GM12891 (cell line): ENCODE data around the gene FAM117B.

Experiments used
- POLR2A ChIP-seq: IDR thresholded peaks from 2 replicates; pipeline ENCODE4 v1.6.1; 2011; ENCODE audit warnings: low read depth, low read length, control low read depth
- POLR2AphosphoS5 ChIP-seq: IDR thresholded peaks from 2 replicates; pipeline ENCODE4 v1.6.1; 2011; ENCODE audit warnings: low read depth, low read length, control low read depth
- SPI1 ChIP-seq: IDR thresholded peaks from 2 replicates; pipeline ENCODE4 v1.6.1; 2011; ENCODE audit warnings: low read depth, low read length, control low read depth
- TAF1 ChIP-seq: IDR thresholded peaks from 2 replicates; pipeline ENCODE4 v1.6.1; 2011; ENCODE audit warnings: low read depth, low read length, control low read depth

DNA sequence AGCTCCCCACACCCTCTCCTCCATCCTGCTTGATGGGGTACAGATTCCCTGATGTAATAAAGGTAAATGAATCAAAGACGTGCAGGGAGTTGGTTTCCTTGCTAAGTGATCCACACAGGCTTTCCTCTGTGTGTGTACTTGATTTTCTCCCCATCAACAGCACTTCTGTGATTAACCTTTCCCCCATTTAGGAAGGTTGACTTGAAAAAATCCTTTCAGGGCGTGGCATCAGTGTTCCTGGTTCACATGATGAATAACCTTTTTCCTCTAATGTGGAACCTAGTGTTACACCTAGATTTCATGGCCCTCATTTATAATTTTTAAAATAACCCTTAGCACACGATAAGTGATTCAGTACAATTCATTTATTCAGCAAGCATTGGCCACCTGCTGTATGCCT is 121.8 kb downstream of the FAM117B start:
- TF ChIP-seq TAF1 (no peak), POLR2A (no peak), POLR2AphosphoS5 (no peak), SPI1 (no peak)
